Panc1 (cell line): Measurements from ENCODE around the gene GABRE. TPM values are rescaled to one million over a fixed set of nuclear protein-coding genes. Genes with fewer than 3 reads are reported as not detected.

ENCODE experiments used
- ATAC-seq: fragments of 200-7000 bp; cut with Tn5 transposase; 2 replicates; pipeline ENCODE4 v1.9.1; 2020; ENCODE audit warnings: mild to moderate bottlenecking, moderate library complexity
- BruUV-seq: library from RNA; stranded (reverse); fragments of 400-500 nt; replicated peaks from 2 replicates; lab custom pipeline; 2021; lab: Mats Ljungman, UMichigan
- CTCF ChIA-PET: fragments of 300-600 bp; sonication (Branson Sonifier 250); formaldehyde crosslinking; loops from one replicate; lab custom pipeline; 2022; ENCODE audit warnings: antibody characterized with exemption; lab: Charles Lee
- POLR2A ChIA-PET: fragments of 300-600 bp; sonication (Branson Sonifier 250); formaldehyde crosslinking; loops from one replicate; lab custom pipeline; 2022; ENCODE audit warnings: antibody characterized with exemption; lab: Charles Lee
- DNase-seq: peaks from one replicate; pipeline ENCODE4 v3.0.0-alpha.2; 2010; ENCODE audit warnings: low read depth, low spot score
- H3K27ac ChIP-seq: 2 replicates; pipeline ENCODE4 v1.5.1; 2011; ENCODE audit warnings: mild to moderate bottlenecking, low read length, inconsistent platforms
- H3K27me3 ChIP-seq: fragments of 200-500 bp; sonication (Bioruptor generic); 2 replicates; pipeline ENCODE4 v1.6.0; 2014; ENCODE audit warnings: low read length, inconsistent platforms; ENCODE audit not compliant: control insufficient read depth, insufficient read depth
- H3K36me3 ChIP-seq: fragments of 200-500 bp; sonication (Bioruptor generic); 2 replicates; pipeline ENCODE4 v1.5.1; 2014; ENCODE audit warnings: inconsistent platforms, mild to moderate bottlenecking, low read length, moderate library complexity; ENCODE audit not compliant: control insufficient read depth, insufficient read depth
- H3K4me1 ChIP-seq: 2 replicates; pipeline ENCODE4 v1.5.1; 2011; ENCODE audit warnings: inconsistent platforms, mild to moderate bottlenecking, low read length, moderate library complexity; ENCODE audit not compliant: control insufficient read depth, insufficient read depth
- H3K4me3 ChIP-seq, 2 experiments: 2 replicates each; pipeline ENCODE4 v1.5.1; 2011 to 2012; ENCODE audit warnings: low read depth in 2 of 2, low read length in 2 of 2, mild to moderate bottlenecking in 2 of 2, inconsistent platforms in 1 of 2, moderate library complexity in 1 of 2
- H3K9me3 ChIP-seq: fragments of 200-500 bp; sonication (Bioruptor generic); 2 replicates; pipeline ENCODE4 v1.5.1; 2014; ENCODE audit warnings: low read depth, mild to moderate bottlenecking, inconsistent platforms, low read length, moderate library complexity; ENCODE audit not compliant: control insufficient read depth, insufficient read depth
- POLR2AphosphoS5 ChIP-seq: IDR thresholded peaks from 2 replicates; pipeline ENCODE4 v1.6.1; 2012; ENCODE audit warnings: mild to moderate bottlenecking, low read depth, low read length, moderate library complexity
- SIN3A ChIP-seq: IDR thresholded peaks from 2 replicates; pipeline ENCODE4 v1.6.1; 2012; ENCODE audit warnings: low read depth, mild to moderate bottlenecking, low read length, moderate library complexity, borderline replicate concordance; ENCODE audit not compliant: insufficient read depth
- TCF7L2 ChIP-seq: IDR thresholded peaks from 2 replicates; pipeline ENCODE4 v1.6.1; 2011; ENCODE audit warnings: mild to moderate bottlenecking, low read depth, low read length, inconsistent platforms
- in situ Hi-C: cut with HindIII; loops from 2 replicates; pipeline ENCODE4 v1.10.0; 2016; ENCODE audit warnings: low sequenced_read_pairs, low pct_unique_long_range_greater_than_20kb
- intact Hi-C: fragments of 100-400 bp; cut with micrococcal nuclease; formaldehyde crosslinking; loops from one replicate; pipeline ENCODE4 v1.10.0; 2022; ENCODE audit not compliant: unreplicated experiment
- microRNA-seq: library from miRNA; unstranded; fragments of <30 nt; microRNA quantifications from one replicate; pipeline ENCODE4 v1.1.0, GENCODE V29; 2020; ENCODE audit not compliant: unreplicated experiment
- total RNA-seq: library from RNA; stranded (reverse); gene quantifications from one replicate; pipeline ENCODE4 v1.2.1, GENCODE V29; 2021; ENCODE audit not compliant: unreplicated experiment
- TF ChIP-seq, protein P1 (sequence below): fragments of 450-650 bp; IDR thresholded peaks from 2 replicates; pipeline ENCODE4 v1.5.1; 2017; ENCODE audit warnings: mild to moderate bottlenecking
- TF ChIP-seq, protein P2 (sequence below), 2 experiments: IDR thresholded peaks; 2 replicates each; pipeline ENCODE4 v1.6.1; 2011 to 2012; ENCODE audit warnings: low read depth in 2 of 2, control low read depth in 1 of 2, low read length in 1 of 2, mild to moderate bottlenecking in 1 of 2, moderate library complexity in 1 of 2; ENCODE audit not compliant: insufficient read depth in 1 of 2

The GABRE gene
- total RNA-seq, 1 experiment from 2014 or later = 0.18 TPM

DNA sequence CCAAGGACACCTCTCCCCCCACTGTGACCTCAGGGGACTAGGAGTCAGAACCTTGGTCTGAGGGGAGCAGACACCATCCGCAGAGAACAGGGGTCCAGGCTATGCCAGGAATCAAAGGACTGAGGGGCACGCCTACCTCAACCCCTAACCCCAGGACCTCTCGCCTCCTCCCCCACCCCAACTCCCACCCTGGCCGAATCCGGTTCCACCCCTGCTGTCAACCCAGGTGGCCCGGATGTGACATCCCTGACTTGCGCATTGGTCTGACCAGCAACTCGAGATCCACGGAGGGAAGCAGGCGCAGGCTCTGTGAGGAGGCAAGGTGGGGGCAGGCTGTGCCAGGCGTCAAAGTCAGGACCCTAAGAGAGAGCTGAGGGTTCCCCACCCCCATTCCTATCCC is 62.3 kb downstream of the GABRE start:
- DNase-seq (no peak), ATAC-seq (no peak)
- H3K4me1 ChIP-seq = no peaks in the 10 kb centered on the region
- no peaks in the 10 kb centered on the region for H3K9me3 ChIP-seq
- ChIA-PET CTCF (no interaction called here), POLR2A (no interaction called here)
- no peaks in the 10 kb centered on the region for H3K36me3 ChIP-seq
- H3K27ac ChIP-seq = no peak overlapping the region
- no TSS peak for BruUV-seq
- intact Hi-C loops (no loop called here), in situ Hi-C loops (no loop called here)
- H3K27me3 ChIP-seq = no peaks in the 10 kb centered on the region
- no peak overlapping the region for H3K4me3 ChIP-seq
- TF ChIP-seq, protein P1, sequence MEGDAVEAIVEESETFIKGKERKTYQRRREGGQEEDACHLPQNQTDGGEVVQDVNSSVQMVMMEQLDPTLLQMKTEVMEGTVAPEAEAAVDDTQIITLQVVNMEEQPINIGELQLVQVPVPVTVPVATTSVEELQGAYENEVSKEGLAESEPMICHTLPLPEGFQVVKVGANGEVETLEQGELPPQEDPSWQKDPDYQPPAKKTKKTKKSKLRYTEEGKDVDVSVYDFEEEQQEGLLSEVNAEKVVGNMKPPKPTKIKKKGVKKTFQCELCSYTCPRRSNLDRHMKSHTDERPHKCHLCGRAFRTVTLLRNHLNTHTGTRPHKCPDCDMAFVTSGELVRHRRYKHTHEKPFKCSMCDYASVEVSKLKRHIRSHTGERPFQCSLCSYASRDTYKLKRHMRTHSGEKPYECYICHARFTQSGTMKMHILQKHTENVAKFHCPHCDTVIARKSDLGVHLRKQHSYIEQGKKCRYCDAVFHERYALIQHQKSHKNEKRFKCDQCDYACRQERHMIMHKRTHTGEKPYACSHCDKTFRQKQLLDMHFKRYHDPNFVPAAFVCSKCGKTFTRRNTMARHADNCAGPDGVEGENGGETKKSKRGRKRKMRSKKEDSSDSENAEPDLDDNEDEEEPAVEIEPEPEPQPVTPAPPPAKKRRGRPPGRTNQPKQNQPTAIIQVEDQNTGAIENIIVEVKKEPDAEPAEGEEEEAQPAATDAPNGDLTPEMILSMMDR = no peak
- TF ChIP-seq TCF7L2 (no peak), POLR2AphosphoS5 (no peak), SIN3A (no peak)
- TF ChIP-seq, protein P2, sequence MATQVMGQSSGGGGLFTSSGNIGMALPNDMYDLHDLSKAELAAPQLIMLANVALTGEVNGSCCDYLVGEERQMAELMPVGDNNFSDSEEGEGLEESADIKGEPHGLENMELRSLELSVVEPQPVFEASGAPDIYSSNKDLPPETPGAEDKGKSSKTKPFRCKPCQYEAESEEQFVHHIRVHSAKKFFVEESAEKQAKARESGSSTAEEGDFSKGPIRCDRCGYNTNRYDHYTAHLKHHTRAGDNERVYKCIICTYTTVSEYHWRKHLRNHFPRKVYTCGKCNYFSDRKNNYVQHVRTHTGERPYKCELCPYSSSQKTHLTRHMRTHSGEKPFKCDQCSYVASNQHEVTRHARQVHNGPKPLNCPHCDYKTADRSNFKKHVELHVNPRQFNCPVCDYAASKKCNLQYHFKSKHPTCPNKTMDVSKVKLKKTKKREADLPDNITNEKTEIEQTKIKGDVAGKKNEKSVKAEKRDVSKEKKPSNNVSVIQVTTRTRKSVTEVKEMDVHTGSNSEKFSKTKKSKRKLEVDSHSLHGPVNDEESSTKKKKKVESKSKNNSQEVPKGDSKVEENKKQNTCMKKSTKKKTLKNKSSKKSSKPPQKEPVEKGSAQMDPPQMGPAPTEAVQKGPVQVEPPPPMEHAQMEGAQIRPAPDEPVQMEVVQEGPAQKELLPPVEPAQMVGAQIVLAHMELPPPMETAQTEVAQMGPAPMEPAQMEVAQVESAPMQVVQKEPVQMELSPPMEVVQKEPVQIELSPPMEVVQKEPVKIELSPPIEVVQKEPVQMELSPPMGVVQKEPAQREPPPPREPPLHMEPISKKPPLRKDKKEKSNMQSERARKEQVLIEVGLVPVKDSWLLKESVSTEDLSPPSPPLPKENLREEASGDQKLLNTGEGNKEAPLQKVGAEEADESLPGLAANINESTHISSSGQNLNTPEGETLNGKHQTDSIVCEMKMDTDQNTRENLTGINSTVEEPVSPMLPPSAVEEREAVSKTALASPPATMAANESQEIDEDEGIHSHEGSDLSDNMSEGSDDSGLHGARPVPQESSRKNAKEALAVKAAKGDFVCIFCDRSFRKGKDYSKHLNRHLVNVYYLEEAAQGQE (IDR thresholded peaks at IDR 0.05; ENCODE audit: insufficient read depth in 1 of 2, low read depth in 2 of 2, low read length in 1 of 2) = no peak

DNA sequence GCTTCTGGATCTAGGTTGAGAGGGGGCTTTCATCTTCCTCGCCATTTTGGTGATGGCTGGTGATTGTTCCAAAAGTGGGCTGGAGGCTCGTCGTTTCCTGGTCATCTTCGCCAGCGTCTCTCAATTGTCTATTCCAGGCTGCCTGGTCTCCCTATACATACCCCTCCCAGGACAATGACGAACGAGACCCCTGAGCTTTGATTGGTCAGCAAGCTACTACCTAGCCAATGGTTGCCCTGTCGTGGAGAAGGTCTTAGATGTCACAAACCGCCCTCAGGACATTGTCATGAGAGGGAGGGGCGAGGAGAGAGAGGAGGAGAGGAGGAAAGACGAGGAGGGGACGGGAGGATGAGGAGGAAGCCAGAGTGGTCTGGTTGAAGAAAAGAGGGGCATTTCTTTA is 69.5 kb downstream of the GABRE start:
- no peaks in the 10 kb centered on the region for H3K4me1 ChIP-seq
- CTCF ChIA-PET = no interaction called here
- H3K9me3 ChIP-seq = no peaks in the 10 kb centered on the region
- DNase-seq (no peak), ATAC-seq (no peak)
- intact Hi-C loops (no loop called here), in situ Hi-C loops (no loop called here)
- H3K27me3 ChIP-seq = no peaks in the 10 kb centered on the region
- H3K36me3 ChIP-seq = no peaks in the 10 kb centered on the region
- no peak overlapping the region for H3K27ac ChIP-seq
- TF ChIP-seq, protein P2 (IDR thresholded peaks at IDR 0.05; ENCODE audit: insufficient read depth in 1 of 2, low read depth in 2 of 2, low read length in 1 of 2) = no peak
- no peak for TF ChIP-seq SIN3A
- TF ChIP-seq POLR2AphosphoS5 = no peak
- TF ChIP-seq, protein P1 = no peak
- TF ChIP-seq TCF7L2 = no peak
- no TSS peak for BruUV-seq
- no peak overlapping the region for H3K4me3 ChIP-seq
- POLR2A ChIA-PET = no interaction called here

Small RNA genes lying within 50 kb of the gene (microRNA-seq; reads per million reads assigned to microRNA genes)
- gene MIR224 (3.2 reads per million, percentile 3 among the genes with 10 or more reads in this experiment), gene MIR452 (not detected)

Other genes starting within 250 kb of the GABRE start
- gene CNGA2, start 239.9 kb downstream of the GABRE start, total RNA-seq = not detected
- not detected for gene MAGEA4, start 61.8 kb downstream of the GABRE start, total RNA-seq
- gene MAGEA10, start 163.9 kb upstream of the GABRE start, total RNA-seq = not detected